Activated CD8-positive, alpha-beta memory T cell treated with anti-CD3 and anti-CD28 coated beads, Interleukin-2, amount 10 ng/mL, durations not matched to agents 7 days and 5 days (primary cell): ENCODE measurements around the gene TEAD1. TPM values are rescaled to one million over a fixed set of nuclear protein-coding genes. Genes with fewer than 3 reads are reported as not detected.

Source experiments
- ATAC-seq: fragments of 150-1000 bp; cut with Tn5 transposase; one replicate; pipeline ENCODE4 v1.10.0; 2021; ENCODE audit warnings: moderate library complexity
- CTCF ChIA-PET: fragments of 350-600 bp; sonication (Branson Sonifier 250); formaldehyde crosslinking; loops from one replicate; lab custom pipeline; 2021; ENCODE audit warnings: antibody characterized with exemption; lab: Charles Lee
- DNase-seq: peaks from one replicate; pipeline ENCODE4 v3.0.0-alpha.2; 2020
- H3K27ac Mint-ChIP-seq: one replicate; pipeline ENCODE4 v1.8.0; 2021; ENCODE audit warnings: mild to moderate bottlenecking, mixed read lengths
- H3K27me3 Mint-ChIP-seq: one replicate; pipeline ENCODE4 v1.8.0; 2021; ENCODE audit warnings: mixed read lengths
- H3K36me3 Mint-ChIP-seq: one replicate; pipeline ENCODE4 v1.8.0; 2021; ENCODE audit warnings: mild to moderate bottlenecking, mixed read lengths
- H3K4me1 Mint-ChIP-seq: one replicate; pipeline ENCODE4 v1.8.0; 2021; ENCODE audit warnings: mixed read lengths
- H3K4me3 Mint-ChIP-seq: one replicate; pipeline ENCODE4 v1.8.0; 2021; ENCODE audit warnings: mild to moderate bottlenecking, moderate library complexity, mixed read lengths
- H3K9me3 Mint-ChIP-seq: one replicate; pipeline ENCODE4 v1.8.0; 2022; ENCODE audit warnings: low read depth, mixed read lengths
- total RNA-seq, 2 experiments: library from RNA; stranded (reverse); gene quantifications; one replicate each; pipeline ENCODE4 v1.2.3, GENCODE V29; 2021

TEAD1 gene
- total RNA-seq, 2 experiments from 2014 or later: 0.18 to 0.26 TPM

GRCh38 chr11:12674936-12675696, 895 bp downstream of the TEAD1 start:
- no peaks in the 10 kb centered on the region for H3K36me3 Mint-ChIP-seq
- H3K9me3 Mint-ChIP-seq: no peaks in the 10 kb centered on the region
- DNase-seq: no peak
- peak overlapping the region; percentile 50 for H3K4me3 Mint-ChIP-seq
- no peak for ATAC-seq
- H3K27ac Mint-ChIP-seq: no peak overlapping the region
- CTCF ChIA-PET: no interaction called here
- H3K27me3 Mint-ChIP-seq: peaks cover 68% of the 10 kb centered on the region
- H3K4me1 Mint-ChIP-seq: peaks cover 5% of the 10 kb centered on the region

- H3K36me3 Mint-ChIP-seq: no peaks in the 10 kb centered on the region
- DNase-seq: no peak
These were observed 1.9 kb downstream of the TEAD1 start for GRCh38 chr11:12675951-12676711.

GRCh38 chr11:12677131-12677530, 2.9 kb downstream of the TEAD1 start:
- H3K36me3 Mint-ChIP-seq: no peaks in the 10 kb centered on the region
- CTCF ChIA-PET: no interaction called here

More at GRCh38 chr11:12675951-12676711, 1.9 kb downstream of the TEAD1 start:
- peaks cover 12% of the 10 kb centered on the region for H3K4me1 Mint-ChIP-seq
- H3K4me3 Mint-ChIP-seq: peak overlapping the region; percentile 12
- CTCF ChIA-PET: no interaction called here
- peaks cover 78% of the 10 kb centered on the region for H3K27me3 Mint-ChIP-seq
- no peaks in the 10 kb centered on the region for H3K9me3 Mint-ChIP-seq
- no peak for ATAC-seq
- H3K27ac Mint-ChIP-seq: no peak overlapping the region

GRCh38 chr11:12678092-12678491, 3.9 kb downstream of the TEAD1 start:
- DNase-seq (no peak), ATAC-seq (no peak)
- CTCF ChIA-PET: no interaction called here
- H3K27ac Mint-ChIP-seq: no peak overlapping the region
- H3K27me3 Mint-ChIP-seq: peaks cover 84% of the 10 kb centered on the region
- H3K4me1 Mint-ChIP-seq: peaks cover 10% of the 10 kb centered on the region
- H3K4me3 Mint-ChIP-seq: no peak overlapping the region
- H3K9me3 Mint-ChIP-seq: no peaks in the 10 kb centered on the region
- H3K36me3 Mint-ChIP-seq: no peaks in the 10 kb centered on the region

More at GRCh38 chr11:12677131-12677530, 2.9 kb downstream of the TEAD1 start:
- Mint-ChIP-seq H3K9me3 (no peaks in the 10 kb centered on the region), H3K4me3 (no peak overlapping the region), H3K27me3 (peaks cover 83% of the 10 kb centered on the region), H3K27ac (no peak overlapping the region), H3K4me1 (peaks cover 12% of the 10 kb centered on the region)
- DNase-seq: no peak
- ATAC-seq: no peak

GRCh38 chr11:12678991-12679390, 4.8 kb downstream of the TEAD1 start:
- DNase-seq: no peak
- no peaks in the 10 kb centered on the region for H3K36me3 Mint-ChIP-seq
- CTCF ChIA-PET: no interaction called here
- H3K4me3 Mint-ChIP-seq: no peak overlapping the region
- no peaks in the 10 kb centered on the region for H3K9me3 Mint-ChIP-seq
- H3K4me1 Mint-ChIP-seq: peaks cover 10% of the 10 kb centered on the region
- no peak overlapping the region for H3K27ac Mint-ChIP-seq
- no peak for ATAC-seq
- peaks cover 82% of the 10 kb centered on the region for H3K27me3 Mint-ChIP-seq

GRCh38 chr11:12679471-12679870, 5.2 kb downstream of the TEAD1 start:
- no peaks in the 10 kb centered on the region for H3K36me3 Mint-ChIP-seq
- no peaks in the 10 kb centered on the region for H3K9me3 Mint-ChIP-seq
- peaks cover 87% of the 10 kb centered on the region for H3K27me3 Mint-ChIP-seq
- CTCF ChIA-PET: no interaction called here
- no peak overlapping the region for H3K4me3 Mint-ChIP-seq
- H3K4me1 Mint-ChIP-seq: peaks cover 10% of the 10 kb centered on the region
- no peak for ATAC-seq
- no peak for DNase-seq
- H3K27ac Mint-ChIP-seq: no peak overlapping the region

- Mint-ChIP-seq H3K9me3 (no peaks in the 10 kb centered on the region), H3K36me3 (no peaks in the 10 kb centered on the region), H3K27me3 (peaks cover 93% of the 10 kb centered on the region), H3K4me3 (no peak overlapping the region), H3K27ac (no peak overlapping the region), H3K4me1 (peaks cover 8% of the 10 kb centered on the region)
- CTCF ChIA-PET: interaction anchor here (0.6 kb wide), 1 partner anchor 166 kb away, joined by 3 read pairs; no protein-coding TSS in a partner anchor
- DNase-seq: no peak
- no peak for ATAC-seq
These were observed 6.2 kb downstream of the TEAD1 start for GRCh38 chr11:12680246-12680939.

- ATAC-seq (no peak), DNase-seq (no peak)
- CTCF ChIA-PET: no interaction called here
- Mint-ChIP-seq H3K9me3 (no peaks in the 10 kb centered on the region), H3K4me1 (peaks cover 7% of the 10 kb centered on the region), H3K36me3 (no peaks in the 10 kb centered on the region), H3K27me3 (peaks cover 90% of the 10 kb centered on the region), H3K27ac (no peak overlapping the region), H3K4me3 (no peak overlapping the region)
These were observed 6.7 kb downstream of the TEAD1 start for GRCh38 chr11:12680940-12681258.

GRCh38 chr11:12681466-12681865, 7.2 kb downstream of the TEAD1 start:
- CTCF ChIA-PET: no interaction called here
- no peak for ATAC-seq
- Mint-ChIP-seq H3K27me3 (peaks cover 85% of the 10 kb centered on the region), H3K27ac (no peak overlapping the region), H3K36me3 (no peaks in the 10 kb centered on the region), H3K4me1 (peaks cover 7% of the 10 kb centered on the region), H3K9me3 (no peaks in the 10 kb centered on the region), H3K4me3 (no peak overlapping the region)
- DNase-seq: no peak

GRCh38 chr11:12682288-12682687, 8.1 kb downstream of the TEAD1 start:
- H3K36me3 Mint-ChIP-seq: no peaks in the 10 kb centered on the region
- no peak for ATAC-seq
- H3K4me1 Mint-ChIP-seq: peaks cover 7% of the 10 kb centered on the region

GRCh38 chr11:12682737-12683500, 8.7 kb downstream of the TEAD1 start:
- CTCF ChIA-PET: no interaction called here
- H3K9me3 Mint-ChIP-seq: no peaks in the 10 kb centered on the region
- no peak for ATAC-seq

More at GRCh38 chr11:12682288-12682687, 8.1 kb downstream of the TEAD1 start:
- Mint-ChIP-seq H3K27ac (no peak overlapping the region), H3K27me3 (peaks cover 85% of the 10 kb centered on the region), H3K4me3 (no peak overlapping the region), H3K9me3 (no peaks in the 10 kb centered on the region)
- no peak for DNase-seq
- CTCF ChIA-PET: no interaction called here

GRCh38 chr11:12683874-12684273, 9.7 kb downstream of the TEAD1 start:
- Mint-ChIP-seq H3K27ac (no peak overlapping the region), H3K4me1 (peaks cover 7% of the 10 kb centered on the region), H3K36me3 (no peaks in the 10 kb centered on the region), H3K27me3 (peaks cover 85% of the 10 kb centered on the region), H3K4me3 (no peak overlapping the region), H3K9me3 (no peaks in the 10 kb centered on the region)
- no peak for DNase-seq
- ATAC-seq: no peak
- CTCF ChIA-PET: no interaction called here

More at GRCh38 chr11:12682737-12683500, 8.7 kb downstream of the TEAD1 start:
- Mint-ChIP-seq H3K4me1 (peaks cover 7% of the 10 kb centered on the region), H3K4me3 (no peak overlapping the region), H3K27me3 (peaks cover 85% of the 10 kb centered on the region), H3K36me3 (no peaks in the 10 kb centered on the region), H3K27ac (no peak overlapping the region)
- no peak for DNase-seq

GRCh38 chr11:12684315-12684714, 10.1 kb downstream of the TEAD1 start:
- DNase-seq: no peak
- no peaks in the 10 kb centered on the region for H3K9me3 Mint-ChIP-seq
- CTCF ChIA-PET: no interaction called here
- peaks cover 85% of the 10 kb centered on the region for H3K27me3 Mint-ChIP-seq
- H3K36me3 Mint-ChIP-seq: no peaks in the 10 kb centered on the region
- H3K4me3 Mint-ChIP-seq: no peak overlapping the region
- H3K27ac Mint-ChIP-seq: no peak overlapping the region
- ATAC-seq: no peak
- peaks cover 7% of the 10 kb centered on the region for H3K4me1 Mint-ChIP-seq
